GM12878 (cell line): ENCODE measurements around the gene NELFB. TPM values are rescaled to one million over a fixed set of nuclear protein-coding genes. Genes with fewer than 3 reads are reported as not detected.

ENCODE experiments used
- polyA plus RNA-seq, 11 experiments: library from polyadenylated mRNA; depleted of rRNA in 4 of 11; unstranded in 6 of 11; stranded (reverse) in 5 of 11; fragments of >200 nt; fragmentation: Nextera tagmentation in 4 of 11; fragmentation: Illumina TruSeq in 1 of 11; extraction: Ambion mirVana in 4 of 11; extraction: Trizol in 1 of 11; gene quantifications; 1 replicate in 1 of 11; 2 replicates in 10 of 11; pipeline versions ENCODE4 v1.2.1 to v1.2.3, GENCODE V29; 2011 to 2016; ENCODE audit warnings: inconsistent platforms in 2 of 11, missing spikeins in 2 of 11, low read depth in 1 of 11
- total RNA-seq, 4 experiments: library from RNA; depleted of rRNA in 3 of 4; stranded (reverse); fragments of >200 nt in 3 of 4; fragmentation: Illumina TruSeq in 1 of 4; extraction: Trizol in 1 of 4; gene quantifications; 2 replicates each; pipeline versions ENCODE4 v1.2.1 to v1.2.3, GENCODE V29; 2013 to 2021
- TF ChIP-seq, protein P1 (sequence below): IDR thresholded peaks from 2 replicates; pipeline ENCODE4 v1.6.1; 2012; ENCODE audit warnings: mild to moderate bottlenecking, low read depth, low read length

NELFB gene
- total and polyA plus RNA-seq, 10 of the 15 experiments (the other 5 are each of a cell fraction or from before 2014, with no cell fraction given) = 0.19 to 63.4 (median 30.9) TPM

DNA sequence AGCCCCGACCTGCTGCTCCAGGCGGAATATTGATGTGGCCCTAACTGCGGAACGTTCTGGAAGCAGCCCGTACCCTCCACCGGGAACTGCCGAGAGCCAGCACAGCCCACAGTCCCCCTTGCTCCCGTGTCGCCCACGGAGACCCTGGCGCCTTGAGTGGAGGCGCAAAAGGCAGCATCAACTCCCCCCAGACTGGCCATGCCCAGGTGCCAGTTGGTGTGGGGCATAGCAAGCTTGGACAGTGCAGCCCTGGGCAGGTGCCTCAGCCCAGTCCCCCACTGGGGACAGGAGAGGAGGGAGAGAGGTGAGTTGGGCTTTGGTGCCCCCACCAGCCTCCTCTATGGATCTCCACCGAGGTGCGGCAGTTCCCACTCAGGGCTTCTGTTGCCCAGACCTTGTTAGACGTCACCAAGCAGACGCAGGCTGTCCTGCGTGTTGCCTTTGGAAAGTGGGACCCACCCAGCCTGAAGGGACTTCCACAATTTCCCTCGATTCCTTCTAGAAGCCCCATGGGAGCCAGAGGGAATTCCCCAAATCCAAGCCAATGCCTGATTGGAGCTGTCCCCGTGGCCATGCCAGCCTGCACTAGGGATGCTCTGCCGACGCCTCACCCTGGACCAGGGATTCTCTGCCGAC, 66.7 kb downstream of the NELFB start (continued):
- TF ChIP-seq, protein P1, sequence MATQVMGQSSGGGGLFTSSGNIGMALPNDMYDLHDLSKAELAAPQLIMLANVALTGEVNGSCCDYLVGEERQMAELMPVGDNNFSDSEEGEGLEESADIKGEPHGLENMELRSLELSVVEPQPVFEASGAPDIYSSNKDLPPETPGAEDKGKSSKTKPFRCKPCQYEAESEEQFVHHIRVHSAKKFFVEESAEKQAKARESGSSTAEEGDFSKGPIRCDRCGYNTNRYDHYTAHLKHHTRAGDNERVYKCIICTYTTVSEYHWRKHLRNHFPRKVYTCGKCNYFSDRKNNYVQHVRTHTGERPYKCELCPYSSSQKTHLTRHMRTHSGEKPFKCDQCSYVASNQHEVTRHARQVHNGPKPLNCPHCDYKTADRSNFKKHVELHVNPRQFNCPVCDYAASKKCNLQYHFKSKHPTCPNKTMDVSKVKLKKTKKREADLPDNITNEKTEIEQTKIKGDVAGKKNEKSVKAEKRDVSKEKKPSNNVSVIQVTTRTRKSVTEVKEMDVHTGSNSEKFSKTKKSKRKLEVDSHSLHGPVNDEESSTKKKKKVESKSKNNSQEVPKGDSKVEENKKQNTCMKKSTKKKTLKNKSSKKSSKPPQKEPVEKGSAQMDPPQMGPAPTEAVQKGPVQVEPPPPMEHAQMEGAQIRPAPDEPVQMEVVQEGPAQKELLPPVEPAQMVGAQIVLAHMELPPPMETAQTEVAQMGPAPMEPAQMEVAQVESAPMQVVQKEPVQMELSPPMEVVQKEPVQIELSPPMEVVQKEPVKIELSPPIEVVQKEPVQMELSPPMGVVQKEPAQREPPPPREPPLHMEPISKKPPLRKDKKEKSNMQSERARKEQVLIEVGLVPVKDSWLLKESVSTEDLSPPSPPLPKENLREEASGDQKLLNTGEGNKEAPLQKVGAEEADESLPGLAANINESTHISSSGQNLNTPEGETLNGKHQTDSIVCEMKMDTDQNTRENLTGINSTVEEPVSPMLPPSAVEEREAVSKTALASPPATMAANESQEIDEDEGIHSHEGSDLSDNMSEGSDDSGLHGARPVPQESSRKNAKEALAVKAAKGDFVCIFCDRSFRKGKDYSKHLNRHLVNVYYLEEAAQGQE = no peak

Other genes starting within 250 kb of the NELFB start
Only the 7 nearest of the 28 such genes appear.
- gene RNF208, start 33.1 kb upstream of the NELFB start, total RNA-seq (2014; rRNA removed) = 0.73 and 0.87 TPM in 2 replicates
- gene RNF208, start 33.1 kb upstream of the NELFB start, total RNA-seq (2014; rRNA removed; fragmentation: Illumina TruSeq; extraction: Trizol) = 0.13 and 0.14 TPM in 2 replicates
- 10.7 and 12.0 TPM in 2 replicates for gene RNF208, start 33.1 kb upstream of the NELFB start, total RNA-seq (2021)
- 0.16 and 0.30 TPM in 2 replicates for gene RNF208, start 33.1 kb upstream of the NELFB start, polyA plus RNA-seq (2011; rRNA removed)
- 0.62 TPM in 1 of 2 replicates, not detected in the other for gene RNF208, start 33.1 kb upstream of the NELFB start, polyA plus RNA-seq (2014; fragmentation: Illumina TruSeq; extraction: Trizol)
- gene RNF208, start 33.1 kb upstream of the NELFB start, polyA plus RNA-seq (2014; fragmentation: Nextera tagmentation; extraction: Ambion mirVana) = under 1 TPM; 0.06 to 0.80 TPM
- gene RNF208, start 33.1 kb upstream of the NELFB start, polyA plus RNA-seq (2014; rRNA removed) = 4.6 and 5.4 TPM in 2 replicates
- gene RNF208, start 33.1 kb upstream of the NELFB start, polyA plus RNA-seq (2016; fragmentation: Nextera tagmentation; extraction: Ambion mirVana) = 1 to 10 TPM; 1.0 to 1.2 TPM
- gene CYSRT1, start 30.2 kb upstream of the NELFB start, total RNA-seq (2014; rRNA removed) = 1.9 and 2.8 TPM in 2 replicates
- 0.46 and 0.67 TPM in 2 replicates for gene CYSRT1, start 30.2 kb upstream of the NELFB start, total RNA-seq (2014; rRNA removed; fragmentation: Illumina TruSeq; extraction: Trizol)
- gene CYSRT1, start 30.2 kb upstream of the NELFB start, total RNA-seq (2021) = 0.97 and 1.6 TPM in 2 replicates
- gene CYSRT1, start 30.2 kb upstream of the NELFB start, polyA plus RNA-seq (2011; rRNA removed) = 0.58 and 0.73 TPM in 2 replicates
- gene CYSRT1, start 30.2 kb upstream of the NELFB start, polyA plus RNA-seq (2014; fragmentation: Illumina TruSeq; extraction: Trizol) = 0.34 TPM in 1 of 2 replicates, not detected in the other
- gene CYSRT1, start 30.2 kb upstream of the NELFB start, polyA plus RNA-seq (2014; fragmentation: Nextera tagmentation; extraction: Ambion mirVana) = under 1 TPM in 1 of 2 experiments, not detected in 1; 0.24 TPM
- gene CYSRT1, start 30.2 kb upstream of the NELFB start, polyA plus RNA-seq (2014; rRNA removed) = 2.8 and 3.1 TPM in 2 replicates
- 1 to 10 TPM; 3.0 to 3.6 TPM for gene CYSRT1, start 30.2 kb upstream of the NELFB start, polyA plus RNA-seq (2016; fragmentation: Nextera tagmentation; extraction: Ambion mirVana)
- not detected in 2 replicates for gene RNF224, start 27.8 kb upstream of the NELFB start, total RNA-seq (2014; rRNA removed)
- gene RNF224, start 27.8 kb upstream of the NELFB start, total RNA-seq (2014; rRNA removed; fragmentation: Illumina TruSeq; extraction: Trizol) = not detected in 2 replicates
- not detected in 2 replicates for gene RNF224, start 27.8 kb upstream of the NELFB start, total RNA-seq (2021)
- not detected in 2 replicates for gene RNF224, start 27.8 kb upstream of the NELFB start, polyA plus RNA-seq (2011; rRNA removed)
- not detected in 2 replicates for gene RNF224, start 27.8 kb upstream of the NELFB start, polyA plus RNA-seq (2014; fragmentation: Illumina TruSeq; extraction: Trizol)
- gene RNF224, start 27.8 kb upstream of the NELFB start, polyA plus RNA-seq (2014; fragmentation: Nextera tagmentation; extraction: Ambion mirVana) = not detected
- not detected in 2 replicates for gene RNF224, start 27.8 kb upstream of the NELFB start, polyA plus RNA-seq (2014; rRNA removed)
- not detected for gene RNF224, start 27.8 kb upstream of the NELFB start, polyA plus RNA-seq (2016; fragmentation: Nextera tagmentation; extraction: Ambion mirVana)
- gene SLC34A3, start 24.4 kb upstream of the NELFB start, total RNA-seq (2014; rRNA removed) = not detected in 2 replicates
- not detected in 2 replicates for gene SLC34A3, start 24.4 kb upstream of the NELFB start, total RNA-seq (2014; rRNA removed; fragmentation: Illumina TruSeq; extraction: Trizol)
- not detected in 2 replicates for gene SLC34A3, start 24.4 kb upstream of the NELFB start, total RNA-seq (2021)
- not detected in 2 replicates for gene SLC34A3, start 24.4 kb upstream of the NELFB start, polyA plus RNA-seq (2011; rRNA removed)
- not detected in 2 replicates for gene SLC34A3, start 24.4 kb upstream of the NELFB start, polyA plus RNA-seq (2014; fragmentation: Illumina TruSeq; extraction: Trizol)
- gene SLC34A3, start 24.4 kb upstream of the NELFB start, polyA plus RNA-seq (2014; fragmentation: Nextera tagmentation; extraction: Ambion mirVana) = not detected
- gene SLC34A3, start 24.4 kb upstream of the NELFB start, polyA plus RNA-seq (2014; rRNA removed) = not detected in 2 replicates
- gene SLC34A3, start 24.4 kb upstream of the NELFB start, polyA plus RNA-seq (2016; fragmentation: Nextera tagmentation; extraction: Ambion mirVana) = not detected
- gene TUBB4B, start 14.0 kb upstream of the NELFB start, total RNA-seq (2014; rRNA removed) = 203 and 255 TPM in 2 replicates
- gene TUBB4B, start 14.0 kb upstream of the NELFB start, total RNA-seq (2014; rRNA removed; fragmentation: Illumina TruSeq; extraction: Trizol) = 168 and 187 TPM in 2 replicates
- gene TUBB4B, start 14.0 kb upstream of the NELFB start, total RNA-seq (2021) = 348 and 365 TPM in 2 replicates
- gene TUBB4B, start 14.0 kb upstream of the NELFB start, polyA plus RNA-seq (2011; rRNA removed) = 65.9 and 204 TPM in 2 replicates
- gene TUBB4B, start 14.0 kb upstream of the NELFB start, polyA plus RNA-seq (2014; fragmentation: Illumina TruSeq; extraction: Trizol) = 122 and 254 TPM in 2 replicates
- 10 to 100 TPM; 23.0 to 63.2 TPM for gene TUBB4B, start 14.0 kb upstream of the NELFB start, polyA plus RNA-seq (2014; fragmentation: Nextera tagmentation; extraction: Ambion mirVana)
- gene TUBB4B, start 14.0 kb upstream of the NELFB start, polyA plus RNA-seq (2014; rRNA removed) = 403 and 485 TPM in 2 replicates
- 100 to 1,000 TPM; 521 to 532 TPM for gene TUBB4B, start 14.0 kb upstream of the NELFB start, polyA plus RNA-seq (2016; fragmentation: Nextera tagmentation; extraction: Ambion mirVana)
- not detected in 2 replicates for gene STPG3, start 4.0 kb upstream of the NELFB start, total RNA-seq (2014; rRNA removed)
- gene STPG3, start 4.0 kb upstream of the NELFB start, total RNA-seq (2014; rRNA removed; fragmentation: Illumina TruSeq; extraction: Trizol) = not detected in 2 replicates
- gene STPG3, start 4.0 kb upstream of the NELFB start, total RNA-seq (2021) = not detected in 2 replicates
- not detected in 2 replicates for gene STPG3, start 4.0 kb upstream of the NELFB start, polyA plus RNA-seq (2011; rRNA removed)
- gene STPG3, start 4.0 kb upstream of the NELFB start, polyA plus RNA-seq (2014; fragmentation: Illumina TruSeq; extraction: Trizol) = not detected in 2 replicates
- not detected for gene STPG3, start 4.0 kb upstream of the NELFB start, polyA plus RNA-seq (2014; fragmentation: Nextera tagmentation; extraction: Ambion mirVana)
- not detected in 2 replicates for gene STPG3, start 4.0 kb upstream of the NELFB start, polyA plus RNA-seq (2014; rRNA removed)
- not detected for gene STPG3, start 4.0 kb upstream of the NELFB start, polyA plus RNA-seq (2016; fragmentation: Nextera tagmentation; extraction: Ambion mirVana)
- gene TOR4A, start 22.4 kb downstream of the NELFB start, total RNA-seq (2014; rRNA removed) = 13.8 and 14.6 TPM in 2 replicates
- gene TOR4A, start 22.4 kb downstream of the NELFB start, total RNA-seq (2014; rRNA removed; fragmentation: Illumina TruSeq; extraction: Trizol) = 3.9 TPM in 2 replicates
- 19.6 and 19.9 TPM in 2 replicates for gene TOR4A, start 22.4 kb downstream of the NELFB start, total RNA-seq (2021)
- gene TOR4A, start 22.4 kb downstream of the NELFB start, polyA plus RNA-seq (2011; rRNA removed) = 2.2 and 4.6 TPM in 2 replicates
- 1.3 and 3.0 TPM in 2 replicates for gene TOR4A, start 22.4 kb downstream of the NELFB start, polyA plus RNA-seq (2014; fragmentation: Illumina TruSeq; extraction: Trizol)
- gene TOR4A, start 22.4 kb downstream of the NELFB start, polyA plus RNA-seq (2014; fragmentation: Nextera tagmentation; extraction: Ambion mirVana) = 1 to 10 TPM; 2.2 to 3.4 TPM
- gene TOR4A, start 22.4 kb downstream of the NELFB start, polyA plus RNA-seq (2014; rRNA removed) = 14.6 and 16.0 TPM in 2 replicates
- gene TOR4A, start 22.4 kb downstream of the NELFB start, polyA plus RNA-seq (2016; fragmentation: Nextera tagmentation; extraction: Ambion mirVana) = 1 to 10 TPM; 2.0 to 3.0 TPM